Measurements from ENCODE around the gene ARVCF. TPM values are rescaled to one million over a fixed set of nuclear protein-coding genes. Genes with fewer than 3 reads are reported as not detected.
A peak's percentile ranks its signal among the peaks of the same experiment; 100 is the strongest.

ARVCF gene
- total and polyA plus RNA-seq, 9 of the 15 experiments (the other 6 are each of a cell fraction or from before 2014, with no cell fraction given) = 0.03 to 97.4 (median 15.6) TPM

GRCh38 chr22:19988965-19989724 is 27.5 kb downstream of the ARVCF start (continued):
- TF ChIP-seq, protein P1, sequence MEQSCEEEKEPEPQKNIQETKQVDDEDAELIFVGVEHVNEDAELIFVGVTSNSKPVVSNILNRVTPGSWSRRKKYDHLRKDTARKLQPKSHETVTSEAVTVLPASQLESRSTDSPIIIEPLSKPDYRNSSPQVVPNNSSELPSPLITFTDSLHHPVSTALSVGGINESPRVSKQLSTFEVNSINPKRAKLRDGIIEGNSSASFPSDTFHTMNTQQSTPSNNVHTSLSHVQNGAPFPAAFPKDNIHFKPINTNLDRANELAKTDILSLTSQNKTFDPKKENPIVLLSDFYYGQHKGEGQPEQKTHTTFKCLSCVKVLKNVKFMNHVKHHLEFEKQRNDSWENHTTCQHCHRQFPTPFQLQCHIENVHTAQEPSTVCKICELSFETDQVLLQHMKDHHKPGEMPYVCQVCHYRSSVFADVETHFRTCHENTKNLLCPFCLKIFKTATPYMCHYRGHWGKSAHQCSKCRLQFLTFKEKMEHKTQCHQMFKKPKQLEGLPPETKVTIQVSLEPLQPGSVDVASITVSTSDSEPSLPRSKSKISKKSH (CRISPR knock-in tag; IDR thresholded peaks at IDR 0.05) = no peak
- TF ChIP-seq ZNF785 (CRISPR knock-in tag; IDR thresholded peaks at IDR 0.05) = no peak
- TF ChIP-seq, protein P2, sequence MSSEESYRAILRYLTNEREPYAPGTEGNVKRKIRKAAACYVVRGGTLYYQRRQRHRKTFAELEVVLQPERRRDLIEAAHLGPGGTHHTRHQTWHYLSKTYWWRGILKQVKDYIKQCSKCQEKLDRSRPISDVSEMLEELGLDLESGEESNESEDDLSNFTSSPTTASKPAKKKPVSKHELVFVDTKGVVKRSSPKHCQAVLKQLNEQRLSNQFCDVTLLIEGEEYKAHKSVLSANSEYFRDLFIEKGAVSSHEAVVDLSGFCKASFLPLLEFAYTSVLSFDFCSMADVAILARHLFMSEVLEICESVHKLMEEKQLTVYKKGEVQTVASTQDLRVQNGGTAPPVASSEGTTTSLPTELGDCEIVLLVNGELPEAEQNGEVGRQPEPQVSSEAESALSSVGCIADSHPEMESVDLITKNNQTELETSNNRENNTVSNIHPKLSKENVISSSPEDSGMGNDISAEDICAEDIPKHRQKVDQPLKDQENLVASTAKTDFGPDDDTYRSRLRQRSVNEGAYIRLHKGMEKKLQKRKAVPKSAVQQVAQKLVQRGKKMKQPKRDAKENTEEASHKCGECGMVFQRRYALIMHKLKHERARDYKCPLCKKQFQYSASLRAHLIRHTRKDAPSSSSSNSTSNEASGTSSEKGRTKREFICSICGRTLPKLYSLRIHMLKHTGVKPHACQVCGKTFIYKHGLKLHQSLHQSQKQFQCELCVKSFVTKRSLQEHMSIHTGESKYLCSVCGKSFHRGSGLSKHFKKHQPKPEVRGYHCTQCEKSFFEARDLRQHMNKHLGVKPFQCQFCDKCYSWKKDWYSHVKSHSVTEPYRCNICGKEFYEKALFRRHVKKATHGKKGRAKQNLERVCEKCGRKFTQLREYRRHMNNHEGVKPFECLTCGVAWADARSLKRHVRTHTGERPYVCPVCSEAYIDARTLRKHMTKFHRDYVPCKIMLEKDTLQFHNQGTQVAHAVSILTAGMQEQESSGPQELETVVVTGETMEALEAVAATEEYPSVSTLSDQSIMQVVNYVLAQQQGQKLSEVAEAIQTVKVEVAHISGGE (CRISPR knock-in tag; IDR thresholded peaks at IDR 0.05) = peak in 2 of 3 experiments; percentile 75 to 92; a peak in 4 of 6 replicates
- TF ChIP-seq CHD2 (IDR thresholded peaks at IDR 0.05; ENCODE audit: low read depth, low read length) = 0 out of 2 replicates have a peak, but pooled peaks have one; percentile 12
- TF ChIP-seq ZBTB33 (CRISPR knock-in tag; IDR thresholded peaks at IDR 0.05) = no peak
- TF ChIP-seq FOXJ3 (CRISPR knock-in tag; IDR thresholded peaks at IDR 0.05) = no peak
- no peak for TF ChIP-seq ZNF232 (CRISPR knock-in tag; IDR thresholded peaks at IDR 0.05)
- TF ChIP-seq PRPF4 (IDR thresholded peaks at IDR 0.05; ENCODE audit: insufficient read depth, low read depth, low read length, poor library complexity, severe bottlenecking) = no peak
- TF ChIP-seq ZNF217 (CRISPR knock-in tag; IDR thresholded peaks at IDR 0.05) = no peak
- TF ChIP-seq HSF4 (CRISPR knock-in tag; IDR thresholded peaks at IDR 0.05; ENCODE audit: borderline replicate concordance) = no peak
- TF ChIP-seq HNRNPH1 (optimal IDR thresholded peaks at IDR 0.05; ENCODE audit: low read depth, low read length) = no peak
- TF ChIP-seq TOE1 (IDR thresholded peaks at IDR 0.05; ENCODE audit: borderline replicate concordance) = no peak
- no peak for TF ChIP-seq TOE1 (CRISPR knock-in tag; IDR thresholded peaks at IDR 0.05; ENCODE audit: borderline replicate concordance, low read depth)
- no peak for TF ChIP-seq MEF2A (IDR thresholded peaks at IDR 0.05; ENCODE audit: control insufficient read depth, low read depth, low read length)
- TF ChIP-seq, protein P3, sequence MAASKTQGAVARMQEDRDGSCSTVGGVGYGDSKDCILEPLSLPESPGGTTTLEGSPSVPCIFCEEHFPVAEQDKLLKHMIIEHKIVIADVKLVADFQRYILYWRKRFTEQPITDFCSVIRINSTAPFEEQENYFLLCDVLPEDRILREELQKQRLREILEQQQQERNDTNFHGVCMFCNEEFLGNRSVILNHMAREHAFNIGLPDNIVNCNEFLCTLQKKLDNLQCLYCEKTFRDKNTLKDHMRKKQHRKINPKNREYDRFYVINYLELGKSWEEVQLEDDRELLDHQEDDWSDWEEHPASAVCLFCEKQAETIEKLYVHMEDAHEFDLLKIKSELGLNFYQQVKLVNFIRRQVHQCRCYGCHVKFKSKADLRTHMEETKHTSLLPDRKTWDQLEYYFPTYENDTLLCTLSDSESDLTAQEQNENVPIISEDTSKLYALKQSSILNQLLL (CRISPR knock-in tag; IDR thresholded peaks at IDR 0.05; ENCODE audit: borderline replicate concordance) = no peak
- peak; percentile 48 for TF ChIP-seq CXXC5 (CRISPR knock-in tag; IDR thresholded peaks at IDR 0.05)
- peak in 1 of 2 experiments; percentile 34; a peak in 2 of 4 replicates for TF ChIP-seq RAD21 (CRISPR knock-in tag; conservative IDR thresholded peaks at IDR 0.05 in 1 of 2, IDR thresholded peaks at IDR 0.05 in 1 of 2)
- TF ChIP-seq NUFIP1 (IDR thresholded peaks at IDR 0.05; ENCODE audit: partially characterized antibody) = no peak
- TF ChIP-seq ZEB2 (IDR thresholded peaks at IDR 0.05) = no peak

Data from K562 (cell line).